Left ventricle myocardium superior (tissue), 1 donor: ENCODE data around the gene UHRF2. TPM values are rescaled to one million over a fixed set of nuclear protein-coding genes. Genes with fewer than 3 reads are reported as not detected.
"Not testable (repeated sequence)": the region's sequence is repeated elsewhere in the genome, so short reads cannot be mapped to it uniquely, and the experiment has no call there.

Experiments used
- ATAC-seq: fragments of 200-7000 bp; cut with Tn5 transposase; one replicate; pipeline ENCODE4 v1.9.1; 2020; ENCODE audit warnings: mild to moderate bottlenecking, moderate library complexity
- DNase-seq: peaks from one replicate; pipeline ENCODE4 v3.0.0-alpha.2; 2020
- intact Hi-C: fragments of 100-400 bp; cut with micrococcal nuclease; formaldehyde crosslinking; loops from one replicate; pipeline ENCODE4 v1.11.0; 2022
- total RNA-seq: library from RNA; stranded (reverse); fragmentation: NEBNext Ultra II Directional; extraction: Animal tissue kit (Norgen Biotek cat#: 25700); gene quantifications from one replicate; pipeline ENCODE4 v1.2.1, GENCODE V29; 2021
- donor health status: DM: no; HTN: yes; CAD: no; lungs with severe emphysema.

UHRF2 gene
- total RNA-seq, 1 donor from 2014 or later: 19.0 TPM

DNA sequence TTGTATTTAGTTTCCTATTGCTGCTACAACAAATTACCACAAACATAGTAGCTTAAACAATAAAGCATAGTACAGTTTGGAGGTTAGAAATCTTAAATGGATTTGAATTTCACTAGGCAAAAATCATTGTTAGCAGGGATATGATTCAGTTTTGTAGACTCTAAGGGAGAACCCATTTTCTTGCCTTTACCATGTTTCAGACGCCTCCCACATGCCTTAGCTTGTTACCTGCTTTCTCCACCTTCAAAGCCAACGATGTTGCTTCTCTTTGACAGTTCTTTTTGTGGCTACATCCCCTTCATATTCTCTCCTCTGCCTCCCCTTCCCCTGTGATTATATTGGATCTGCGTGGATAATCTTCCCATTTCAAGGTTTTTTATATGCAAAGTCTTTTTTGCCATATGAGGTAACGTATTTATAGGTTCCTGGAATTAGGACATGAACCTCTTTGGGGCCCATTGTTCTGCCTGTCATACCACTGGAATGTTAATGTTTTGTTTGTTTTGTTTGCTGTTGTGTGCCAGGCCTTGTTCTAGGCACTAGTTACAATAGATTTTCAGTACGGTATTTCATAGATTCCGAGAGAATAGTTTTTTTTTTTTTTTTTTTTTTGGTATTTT is 54.1 kb downstream of the UHRF2 start:
- no peak for DNase-seq
- no peak for ATAC-seq
- intact Hi-C loops: no loop called here

GRCh38 chr9:6471231-6471850 is 58.3 kb downstream of the UHRF2 start:
- ATAC-seq (no peak), DNase-seq (no peak)
- intact Hi-C loops: no loop called here

GRCh38 chr9:6473151-6473550 is 60.2 kb downstream of the UHRF2 start:
- DNase-seq (no peak), ATAC-seq (no peak)
- intact Hi-C loops: no loop called here

DNA sequence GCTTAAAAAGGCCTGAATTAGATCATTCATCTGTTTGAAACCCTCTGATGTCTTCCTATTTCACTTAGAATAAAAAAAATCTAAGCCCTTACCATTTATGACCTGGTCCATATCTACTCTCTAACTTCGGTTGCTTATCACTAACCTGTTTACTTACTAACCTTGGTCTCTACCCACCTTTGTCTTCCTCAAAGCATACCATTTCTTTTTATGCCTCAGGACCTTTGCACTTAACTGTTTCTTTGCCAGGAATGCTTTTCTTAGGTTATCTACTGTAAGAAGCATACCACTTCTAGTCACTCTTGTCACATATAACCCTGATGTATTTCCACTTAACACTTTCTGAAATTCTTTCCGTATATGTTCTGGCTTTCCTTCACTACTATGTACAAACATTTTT is 67.0 kb downstream of the UHRF2 start:
- no peak for ATAC-seq
- intact Hi-C loops: no loop called here

DNA sequence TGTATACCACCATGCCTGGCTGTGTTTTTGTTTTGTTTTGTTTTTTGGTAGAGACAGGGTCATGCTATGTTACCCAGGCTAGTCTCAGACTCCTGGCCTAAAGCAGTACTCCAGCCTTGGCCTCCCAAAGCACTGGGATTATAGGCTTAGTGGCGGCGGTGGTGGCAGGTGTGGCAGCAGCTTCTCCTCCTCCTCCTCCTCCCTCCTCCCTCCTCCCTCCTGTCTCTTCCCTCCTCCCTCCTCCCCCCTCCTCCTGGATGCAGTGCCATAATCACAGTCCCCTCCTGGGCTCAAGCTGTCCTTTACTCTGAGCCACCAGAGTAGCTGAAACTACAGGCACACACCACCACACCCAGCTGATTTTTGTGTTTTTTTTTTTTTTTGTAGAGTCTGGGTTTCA is 71.2 kb downstream of the UHRF2 start:
- intact Hi-C loops: no loop called here
- DNase-seq (no peak), ATAC-seq (no peak)

More for the DNA sequence above, 67.0 kb downstream of the UHRF2 start:
- DNase-seq: no peak

GRCh38 chr9:6488395-6488794 is 75.4 kb downstream of the UHRF2 start:
- ATAC-seq (no peak), DNase-seq (no peak)
- intact Hi-C loops: no loop called here

- intact Hi-C loops: no loop called here
- ATAC-seq: no peak
Measured at GRCh38 chr9:6489099-6489498, 76.1 kb downstream of the UHRF2 start.

GRCh38 chr9:6490863-6491262 is 77.9 kb downstream of the UHRF2 start:
- ATAC-seq (no peak), DNase-seq (no peak)
- intact Hi-C loops: loop anchor here (10.0 kb wide), 1 partner anchor 136 kb away; no protein-coding TSS in a partner anchor

More at GRCh38 chr9:6489099-6489498, 76.1 kb downstream of the UHRF2 start:
- no peak for DNase-seq

- DNase-seq (no peak), ATAC-seq (peak; percentile 66)
- intact Hi-C loops: loop anchor here (10.0 kb wide), 1 partner anchor 141 kb away; no protein-coding TSS in a partner anchor
Measured at GRCh38 chr9:6495466-6495865, 82.5 kb downstream of the UHRF2 start.

GRCh38 chr9:6498982-6499381 is 86.0 kb downstream of the UHRF2 start:
- intact Hi-C loops: loop anchor here (10.0 kb wide), 1 partner anchor 144 kb away; no protein-coding TSS in a partner anchor
- DNase-seq: no peak
- ATAC-seq: no peak

GRCh38 chr9:6501526-6502210 is 88.7 kb downstream of the UHRF2 start:
- ATAC-seq (peak; percentile 56), DNase-seq (no peak)
- intact Hi-C loops: no loop called here

DNA sequence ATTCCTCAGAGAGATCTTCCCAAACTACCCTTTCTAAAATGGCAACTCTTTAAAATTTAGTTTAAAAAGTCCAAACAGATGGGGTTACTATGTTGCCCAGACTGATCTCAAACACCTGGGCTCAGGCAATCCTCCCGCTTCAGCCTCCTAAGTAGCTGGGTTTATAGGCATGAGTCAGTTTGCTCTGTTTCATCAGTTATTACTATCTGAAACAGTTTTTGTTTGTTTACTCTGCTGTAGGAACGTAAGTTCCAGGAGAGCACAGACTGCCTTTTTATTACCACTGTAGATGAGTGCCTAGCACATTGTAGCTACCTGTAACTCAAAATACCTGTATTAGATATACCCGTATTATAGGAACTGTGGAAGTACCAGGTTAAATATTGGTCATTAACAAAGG is 89.4 kb downstream of the UHRF2 start:
- DNase-seq (no peak), ATAC-seq (no peak)
- intact Hi-C loops: no loop called here

DNA sequence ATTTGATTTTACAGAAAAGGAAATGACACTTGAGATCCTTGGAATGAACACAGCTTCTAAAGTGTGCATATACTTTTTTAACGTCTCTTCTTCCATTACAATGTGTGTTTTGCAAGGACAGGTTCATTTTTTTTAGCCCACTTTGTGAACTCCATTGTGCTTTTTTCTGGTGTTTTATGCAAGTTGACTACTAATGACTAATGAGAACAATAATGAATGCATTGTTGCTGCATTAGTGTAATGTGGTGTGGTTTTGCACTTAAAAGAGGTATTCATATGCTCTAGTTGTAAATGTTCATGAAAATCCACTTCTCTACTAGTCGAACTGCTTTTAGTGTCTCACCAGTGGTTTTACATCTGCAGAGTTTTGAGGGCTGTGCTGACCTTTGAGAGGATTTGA is 93.6 kb downstream of the UHRF2 start:
- DNase-seq (no peak), ATAC-seq (no peak)
- intact Hi-C loops: no loop called here

DNA sequence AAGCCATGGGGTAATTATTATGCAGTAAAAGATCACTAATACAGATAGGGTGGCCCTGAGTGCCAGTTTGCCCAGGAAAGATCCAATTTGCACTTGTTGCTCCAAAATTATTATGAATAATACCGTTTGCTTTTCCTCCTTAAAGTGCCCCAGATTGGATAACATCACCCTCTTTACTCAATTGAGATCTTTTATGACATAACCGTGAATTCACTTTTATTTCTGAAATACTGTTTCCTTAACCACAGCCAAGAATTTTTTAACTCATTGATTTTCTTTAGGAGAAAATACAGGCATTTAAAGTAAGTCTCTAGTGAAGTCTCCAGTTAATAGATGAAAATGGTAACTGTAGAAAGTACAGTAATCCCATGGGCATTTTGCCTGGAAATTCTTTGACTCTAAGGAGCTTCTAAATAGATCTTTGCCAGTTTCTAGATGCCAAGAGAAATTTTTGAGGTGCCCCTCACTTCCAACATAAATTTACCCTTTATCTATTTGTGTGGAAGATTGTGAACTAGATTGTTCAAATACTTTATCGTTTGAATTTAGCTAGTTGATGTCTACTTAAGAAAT is 99.2 kb downstream of the UHRF2 start:
- no peak for DNase-seq
- ATAC-seq: no peak
- intact Hi-C loops: no loop called here

DNA sequence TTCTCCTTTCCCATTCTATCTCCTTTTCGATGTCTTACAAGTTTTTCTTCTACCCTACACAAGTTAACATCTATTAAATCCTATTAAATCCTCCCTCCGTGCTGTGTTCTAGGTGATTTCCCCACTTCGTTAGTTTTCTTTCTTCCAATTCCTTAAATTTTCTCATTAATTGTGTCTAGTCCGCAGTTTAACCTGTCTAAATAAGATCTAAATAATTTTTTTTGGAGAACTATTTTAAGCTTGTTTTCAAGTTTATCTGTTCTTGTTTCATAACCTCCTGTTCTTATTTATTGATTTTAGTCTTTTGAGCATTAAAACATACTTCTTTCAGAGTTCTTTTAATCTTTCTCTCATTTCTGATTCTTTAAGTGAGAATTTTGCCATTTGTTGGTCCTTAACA is 109.3 kb downstream of the UHRF2 start:
- intact Hi-C loops: no loop called here
- DNase-seq (no peak), ATAC-seq (no peak)

GRCh38 chr9:6525326-6526045 is 112.5 kb downstream of the UHRF2 start:
- no peak for DNase-seq
- ATAC-seq: no peak
- intact Hi-C loops: no loop called here

DNA sequence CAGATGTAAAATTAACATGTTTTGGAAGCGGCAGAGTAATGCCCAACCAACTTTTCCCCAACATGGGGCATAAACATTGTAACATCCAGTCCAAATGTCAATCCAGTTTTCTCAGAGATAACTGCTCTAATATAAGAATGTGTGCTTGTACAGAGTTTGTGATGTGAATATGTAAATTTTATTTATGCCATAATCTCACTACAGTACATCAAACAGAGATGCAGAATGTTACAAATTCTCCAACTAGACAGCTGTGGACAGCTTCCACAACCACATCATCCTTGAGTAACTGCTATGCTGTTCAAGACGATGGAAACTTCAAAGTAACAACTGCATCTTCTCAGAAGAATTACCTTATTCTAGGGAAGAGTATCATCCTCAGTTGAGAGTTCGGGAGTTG is 122.6 kb downstream of the UHRF2 start:
- no peak for ATAC-seq
- intact Hi-C loops: no loop called here

DNA sequence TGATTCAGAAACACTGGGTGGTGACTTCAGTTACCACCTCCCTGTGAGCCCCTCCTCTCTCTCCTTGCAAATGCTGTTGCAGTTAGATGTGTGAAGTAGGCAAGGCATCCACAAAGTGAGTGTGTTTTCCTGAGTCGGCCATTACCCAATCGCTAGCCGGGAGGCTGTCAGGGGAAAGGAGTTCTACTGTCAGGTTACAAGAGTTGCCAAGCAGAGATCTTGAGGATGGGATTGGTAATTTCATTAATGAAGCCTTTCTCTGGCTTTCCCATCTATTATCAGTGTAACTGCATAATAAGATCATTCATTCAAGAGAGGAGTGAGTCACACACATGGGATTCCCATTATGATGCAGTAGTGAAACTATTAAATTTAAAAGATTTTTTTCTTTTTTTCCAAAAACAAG is 125.7 kb downstream of the UHRF2 start:
- no peak for DNase-seq
- no peak for ATAC-seq
- intact Hi-C loops: no loop called here

More for the DNA sequence above, 122.6 kb downstream of the UHRF2 start:
- DNase-seq: no peak

GRCh38 chr9:6542617-6543016 is 129.6 kb downstream of the UHRF2 start:
- intact Hi-C loops, ATAC-seq, DNase-seq: not testable (repeated sequence)
